Activated CD4-positive, alpha-beta T cell treated with anti-CD3 and anti-CD28 coated beads, Interleukin-2, amount 50 U/mL, for 24 hours (primary cell): Measurements from ENCODE around the gene ZNF576.
A peak's percentile ranks its signal among the peaks of the same experiment; 100 is the strongest.
"Not testable (repeated sequence)": the region's sequence is repeated elsewhere in the genome, so short reads cannot be mapped to it uniquely, and the experiment has no call there.

Experiments
- DNase-seq, 2 donors: peaks; one replicate each; pipeline ENCODE4 v3.0.0-alpha.2; 2020; ENCODE audit warnings: low read depth in 1 of 2, low spot score in 1 of 2

Gene ZNF576

DNA sequence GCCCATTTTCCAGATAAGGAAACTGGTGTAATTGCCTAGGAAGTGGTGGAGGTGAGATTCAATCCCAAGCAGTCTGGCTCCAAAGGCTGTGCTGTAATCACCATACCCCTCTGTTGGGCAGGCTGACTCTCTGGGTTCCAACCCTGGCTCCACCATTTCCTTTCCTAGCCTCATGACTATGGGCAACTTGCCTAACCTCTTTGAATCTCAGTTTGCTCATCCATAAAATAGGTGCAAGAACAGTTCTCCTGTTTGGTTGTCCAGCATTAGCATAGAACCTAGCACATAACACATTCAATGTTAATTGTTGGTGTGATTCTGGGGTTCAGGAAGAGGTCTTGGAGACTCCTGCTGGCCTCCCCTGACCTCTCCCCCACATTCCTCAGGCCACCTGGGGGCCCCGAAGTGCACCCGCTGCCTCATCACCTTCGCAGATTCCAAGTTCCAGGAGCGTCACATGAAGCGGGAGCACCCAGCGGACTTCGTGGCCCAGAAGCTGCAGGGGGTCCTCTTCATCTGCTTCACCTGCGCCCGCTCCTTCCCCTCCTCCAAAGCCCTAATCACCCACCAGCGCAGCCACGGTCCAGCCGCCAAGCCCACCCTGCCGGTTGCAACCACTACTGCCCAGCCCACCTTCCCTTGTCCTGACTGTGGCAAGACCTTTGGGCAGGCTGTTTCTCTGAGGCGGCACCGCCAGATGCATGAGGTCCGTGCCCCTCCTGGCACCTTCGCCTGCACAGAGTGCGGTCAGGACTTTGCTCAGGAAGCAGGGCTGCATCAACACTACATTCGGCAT, 2.2 kb downstream of the ZNF576 start:
- no peak for DNase-seq

DNA sequence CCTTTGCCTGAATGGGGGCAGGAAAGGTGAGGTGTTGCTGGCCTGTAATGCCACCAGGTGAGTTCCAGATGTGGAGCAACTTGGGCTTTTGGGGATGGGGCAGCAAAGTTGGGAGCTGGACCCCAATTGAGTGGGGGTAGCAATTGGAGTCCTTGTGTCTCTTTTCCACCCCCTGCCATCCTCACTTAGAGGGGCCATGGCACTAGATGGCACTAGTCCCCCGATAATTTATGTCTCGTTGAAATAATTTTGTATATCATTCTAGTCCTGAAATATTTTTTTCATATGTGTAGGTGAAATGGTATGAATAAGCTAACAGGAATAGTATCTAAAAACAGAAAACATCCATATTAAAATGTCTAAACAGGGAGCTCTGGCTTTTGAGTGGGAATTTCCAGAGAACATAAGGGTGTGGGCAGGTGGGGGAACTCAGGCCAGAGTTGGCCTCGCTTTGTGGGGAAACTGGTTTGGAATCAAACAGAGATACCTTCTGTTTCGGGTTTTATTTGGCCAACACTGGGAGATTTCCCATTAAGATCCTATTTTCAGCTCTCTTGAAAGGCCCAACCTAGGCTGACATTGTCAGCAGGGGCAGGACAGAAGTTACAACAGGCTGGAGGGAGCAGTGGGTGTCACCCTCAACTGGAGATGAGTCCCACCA, 3.4 kb downstream of the ZNF576 start:
- no peak for DNase-seq

DNA sequence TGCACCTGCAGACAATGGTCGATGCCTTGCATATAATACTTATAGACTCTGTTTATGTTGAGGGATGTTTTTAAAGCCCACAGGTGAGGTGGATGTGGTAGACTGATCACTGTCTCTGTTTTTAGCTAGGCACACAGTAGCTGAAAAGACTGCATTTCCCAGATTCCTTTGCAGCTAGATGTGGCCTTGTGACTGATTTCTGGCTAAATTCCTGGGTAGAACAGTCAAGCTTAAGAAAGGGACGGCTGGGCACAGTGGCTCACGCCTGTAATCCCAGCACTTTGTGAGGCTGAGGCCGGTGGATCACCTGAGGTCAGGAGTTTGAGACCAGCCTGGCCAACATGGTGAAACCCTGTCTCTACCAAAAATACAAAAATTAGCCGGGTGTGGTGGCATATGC, 3.9 kb downstream of the ZNF576 start:
- not testable (repeated sequence) for DNase-seq

GRCh38 chr19:43605875-43606568, 9.6 kb downstream of the ZNF576 start:
- DNase-seq, result no peak

DNA sequence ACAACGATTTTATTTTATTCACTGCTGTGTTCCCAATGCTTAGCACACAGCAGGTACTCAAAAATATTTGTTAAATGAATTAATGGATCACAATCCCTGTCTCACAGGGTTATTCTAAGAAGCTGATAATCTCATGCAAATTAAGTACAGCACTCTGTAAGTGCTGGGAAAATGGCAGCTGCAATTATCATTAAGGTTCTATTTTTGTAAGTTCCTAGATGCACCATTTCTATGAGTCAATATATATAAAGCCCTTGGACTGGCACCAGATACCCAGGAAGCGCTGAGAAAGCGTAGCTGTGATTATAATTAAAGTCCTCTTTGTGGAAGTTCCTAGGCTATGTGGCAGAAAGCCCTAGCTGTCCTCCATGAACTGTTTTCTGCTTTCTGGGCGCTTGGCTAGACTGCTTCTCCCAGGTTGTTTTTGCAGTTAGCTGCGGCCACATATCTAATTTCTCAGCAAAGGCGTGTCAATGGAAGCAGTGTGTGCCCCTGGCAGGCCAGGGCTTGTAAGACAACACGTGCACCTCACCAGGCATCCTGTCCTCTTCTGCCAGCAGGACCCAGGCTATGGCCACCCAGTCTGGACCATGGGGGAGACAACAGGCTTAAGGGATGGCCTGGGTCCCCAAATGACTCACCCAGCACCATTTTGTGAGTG, 10.3 kb downstream of the ZNF576 start:
- DNase-seq, result no peak

DNA sequence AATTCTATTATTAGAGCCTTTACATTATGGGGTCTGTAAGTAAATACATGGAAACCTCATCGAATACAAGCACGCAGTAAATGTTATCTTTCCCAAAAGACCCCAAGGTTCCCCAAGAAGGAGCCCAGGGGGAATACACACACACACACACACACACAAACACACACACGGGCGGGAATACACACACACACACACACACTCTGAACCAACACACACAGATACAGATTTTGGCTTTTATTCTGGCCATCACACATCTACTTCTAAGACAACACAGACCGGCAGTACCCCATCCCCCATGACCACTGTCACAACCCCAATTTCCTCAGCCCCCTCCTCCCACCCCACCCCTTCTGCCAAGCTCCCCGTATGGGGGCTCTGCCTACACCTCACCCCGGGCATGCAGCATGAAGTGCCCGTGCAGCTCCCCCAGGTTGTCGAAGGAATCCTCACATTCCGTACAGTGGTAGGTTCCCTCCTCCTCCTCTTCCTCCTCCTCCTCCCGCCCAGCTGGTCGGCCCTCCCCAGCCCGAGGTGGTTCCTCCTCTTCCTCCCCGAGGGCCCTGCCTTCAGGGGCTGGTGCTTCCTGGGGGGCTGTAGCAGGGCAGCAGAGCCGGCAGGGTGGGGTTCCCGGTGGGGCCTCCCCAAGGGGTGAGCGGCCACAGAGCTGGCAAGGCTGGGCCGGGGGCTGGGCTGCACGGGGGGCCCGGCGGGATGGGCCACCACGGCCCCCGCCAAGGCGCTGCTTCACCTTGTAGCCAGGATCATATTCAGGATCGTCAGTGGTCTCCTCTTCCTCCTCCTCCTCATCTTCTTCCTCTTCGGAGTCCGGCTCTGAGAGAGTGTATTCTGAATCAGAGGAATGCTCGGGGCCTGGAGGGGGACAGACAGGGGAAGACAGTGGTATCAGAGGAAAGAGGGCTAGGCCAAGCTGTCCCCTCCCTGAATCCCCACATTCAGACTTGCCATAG, 11.1 kb downstream of the ZNF576 start:
- no peak for DNase-seq

DNA sequence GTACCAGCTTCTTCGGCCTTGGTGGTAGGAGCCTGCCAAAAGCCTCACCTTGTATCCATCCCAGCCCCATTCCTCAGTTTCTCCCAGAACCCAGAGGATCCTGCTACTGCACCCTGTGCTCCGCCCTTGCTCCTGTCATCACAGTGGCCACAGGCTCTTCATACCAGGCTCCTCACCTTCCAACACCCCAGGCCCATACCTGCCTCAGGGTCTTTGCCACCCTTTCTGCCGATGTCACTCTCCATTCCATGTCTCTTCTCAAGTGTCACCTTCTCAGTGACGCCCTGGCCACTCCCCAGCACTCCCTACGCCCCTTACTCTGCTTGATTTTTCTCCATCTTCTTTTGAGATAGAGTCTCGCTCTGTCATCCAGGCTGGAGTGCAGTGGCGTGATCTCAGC, 13.5 kb downstream of the ZNF576 start:
- no peak for DNase-seq

GRCh38 chr19:43610493-43610892, 14.1 kb downstream of the ZNF576 start:
- no peak for DNase-seq

DNA sequence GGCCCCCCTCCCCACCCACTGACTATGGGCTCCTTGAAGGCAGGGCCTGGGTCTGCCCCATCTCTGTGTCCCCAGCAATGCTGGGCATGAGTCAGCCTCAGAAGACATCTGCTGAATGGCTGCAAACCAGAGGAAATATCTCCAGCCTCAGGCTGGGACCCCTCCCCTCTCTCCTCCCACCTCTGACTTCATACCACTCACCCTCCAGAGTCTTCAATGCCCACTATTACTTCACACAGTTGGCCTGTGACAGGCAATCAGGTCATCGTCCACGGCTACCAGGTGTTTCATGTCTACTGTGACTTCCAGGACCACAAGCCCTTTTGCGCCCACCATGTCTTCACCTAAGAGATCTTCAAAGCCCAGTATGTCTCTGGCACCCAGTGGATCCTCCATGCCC, 15.4 kb downstream of the ZNF576 start, which contains the start of gene SRRM5:
Gene SRRM5 (plus strand): TSS at position 301 of the 400 bp plus-strand sequence. CDS start 34 bp downstream, at position 335.
- DNase-seq, result no peak

DNA sequence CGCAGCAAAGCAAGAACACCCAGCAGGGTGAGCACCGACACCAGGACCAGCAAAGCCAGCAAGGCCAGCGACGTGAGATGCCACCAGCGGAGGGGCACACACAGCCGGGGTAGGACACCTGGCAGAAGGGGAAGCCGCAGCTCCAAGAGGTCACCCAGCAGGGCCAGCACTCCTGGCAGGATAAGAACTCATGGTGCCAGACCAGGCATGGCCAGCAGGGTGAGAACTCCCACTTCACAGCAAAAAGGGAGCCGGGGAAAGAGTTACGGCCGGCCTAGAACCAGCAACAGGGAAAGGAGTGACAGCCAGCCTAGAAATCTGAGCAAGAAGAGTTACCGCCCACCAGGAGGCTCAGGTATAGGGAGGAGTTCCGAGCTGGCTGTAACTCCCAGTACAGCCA, 16.0 kb downstream of the ZNF576 start:
- DNase-seq, result no peak

DNA sequence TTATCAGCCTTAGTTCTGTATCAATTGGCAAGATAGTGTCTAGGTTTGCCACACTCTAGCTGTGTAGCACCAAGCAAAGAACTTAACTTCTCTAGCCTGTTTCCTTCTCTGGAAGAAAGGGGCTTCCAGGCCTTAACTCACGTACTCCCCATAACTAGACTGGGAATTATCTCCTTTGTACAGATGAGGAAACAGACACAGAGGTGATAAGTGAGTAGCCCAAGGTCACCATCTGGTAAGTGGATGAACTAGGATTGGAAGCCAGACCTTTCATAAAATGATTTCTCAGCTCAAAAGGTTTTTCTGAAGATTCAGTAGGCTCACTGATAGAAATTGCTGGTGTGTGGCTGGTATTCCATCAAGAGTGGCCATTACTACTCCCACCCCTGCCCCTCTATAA, 19.9 kb downstream of the ZNF576 start:
- no peak for DNase-seq

DNA sequence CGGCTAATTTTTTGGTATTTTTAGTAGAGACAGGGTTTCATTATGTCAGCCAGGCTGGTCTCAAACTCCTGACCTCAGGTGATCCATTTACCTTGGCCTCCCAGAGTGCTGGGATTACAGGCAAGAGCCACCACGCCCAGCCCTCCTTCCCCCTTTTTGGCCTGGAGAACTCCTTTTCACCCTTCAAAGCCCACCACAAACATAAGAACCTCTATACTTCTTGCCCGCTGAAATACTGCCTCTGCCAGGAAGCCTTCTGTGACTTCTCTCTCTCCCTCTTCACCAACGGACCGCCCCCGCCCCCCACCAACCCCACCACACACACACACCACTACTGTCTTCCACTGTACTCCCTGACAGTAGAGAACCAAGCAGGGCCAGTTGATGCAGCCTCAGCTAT, 20.6 kb downstream of the ZNF576 start:
- no peak for DNase-seq

DNA sequence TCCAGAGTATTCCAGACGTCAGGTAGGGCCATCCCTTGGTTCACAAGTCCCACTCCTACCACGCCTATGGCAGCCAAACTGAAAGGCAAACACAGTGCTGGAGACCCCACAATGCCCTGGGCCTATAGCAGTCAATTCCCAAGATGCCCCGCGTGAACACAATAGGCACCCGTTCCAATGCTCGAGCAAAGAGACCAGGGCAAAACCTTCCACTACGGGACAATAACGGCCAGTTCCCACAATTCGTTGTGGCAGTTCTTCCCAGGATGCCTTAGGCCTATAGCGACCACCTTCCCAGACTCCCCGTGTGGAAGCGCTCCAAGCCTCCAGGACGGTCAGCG, 22.5 kb downstream of the ZNF576 start:
- peak in 1 of 2 donors; percentile 54 for DNase-seq

DNA sequence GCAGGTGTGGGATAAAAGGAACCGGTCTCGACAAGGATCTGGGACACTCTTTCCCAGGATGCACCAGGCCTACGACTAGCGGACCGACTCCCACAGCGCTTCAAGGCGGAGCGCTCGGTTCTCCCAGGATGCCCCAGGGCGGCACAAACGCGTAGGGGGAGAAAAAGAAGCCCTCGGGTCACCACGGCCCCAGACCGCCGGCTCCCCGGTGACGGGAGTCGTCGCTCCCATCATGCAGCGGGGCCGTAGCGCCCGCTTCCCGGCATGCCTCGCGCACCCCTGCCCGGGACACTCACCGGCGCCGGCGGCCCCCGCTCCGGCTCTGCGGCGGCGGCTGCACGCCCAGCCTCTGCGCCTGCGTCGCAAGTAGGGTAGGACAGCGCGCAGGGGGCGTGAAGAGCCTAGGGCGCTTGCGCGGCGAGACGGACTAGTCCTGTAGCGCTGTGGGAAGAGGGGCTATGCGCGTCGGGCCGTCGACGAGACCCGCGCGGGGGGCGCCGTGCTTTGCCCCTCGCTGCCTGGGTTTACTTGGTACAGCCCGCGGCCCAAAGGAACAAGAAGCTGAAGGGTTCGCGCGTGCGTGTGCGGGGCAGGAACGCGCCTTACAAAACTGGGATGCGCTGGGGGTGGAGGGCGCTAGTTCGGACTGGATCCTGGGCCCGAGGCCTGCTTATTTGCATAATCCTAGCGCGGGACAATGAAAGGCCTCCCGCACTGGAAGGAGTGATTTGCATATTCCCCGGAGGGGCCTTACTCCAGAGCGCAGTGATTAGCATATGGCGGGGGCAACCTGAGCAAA, 23.1 kb downstream of the ZNF576 start, which contains the start of gene ZNF428:
Gene ZNF428 (minus strand): TSS at position 368 of the 799 bp plus-strand sequence. CDS start 5,325 bp downstream, outside the sequence.
- peak; percentile 73 to 75 for DNase-seq

- DNase-seq, result peak in 1 of 2 donors; percentile 84
Measured at GRCh38 chr19:43620061-43621001, 23.9 kb downstream of the ZNF576 start.

DNA sequence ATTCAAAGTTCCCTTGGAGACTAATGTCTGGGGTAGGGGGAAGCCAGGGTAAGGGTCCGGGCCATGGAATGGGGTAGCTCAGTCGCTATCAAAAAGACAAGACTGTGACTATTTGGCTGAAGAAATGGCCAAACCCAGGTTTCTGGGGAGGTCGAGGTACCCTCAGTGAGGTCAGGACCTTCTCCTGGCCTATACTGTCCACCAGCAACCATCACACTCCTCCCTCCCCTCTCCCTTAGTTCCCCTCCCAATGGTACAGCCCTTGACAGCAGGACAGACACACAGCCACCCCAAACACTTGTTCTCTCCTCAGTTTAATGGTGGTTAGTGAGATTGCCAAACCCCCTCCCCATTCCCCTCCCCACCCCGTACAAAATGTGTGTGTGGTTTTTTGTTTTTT, 25.7 kb downstream of the ZNF576 start:
- DNase-seq, result no peak

DNA sequence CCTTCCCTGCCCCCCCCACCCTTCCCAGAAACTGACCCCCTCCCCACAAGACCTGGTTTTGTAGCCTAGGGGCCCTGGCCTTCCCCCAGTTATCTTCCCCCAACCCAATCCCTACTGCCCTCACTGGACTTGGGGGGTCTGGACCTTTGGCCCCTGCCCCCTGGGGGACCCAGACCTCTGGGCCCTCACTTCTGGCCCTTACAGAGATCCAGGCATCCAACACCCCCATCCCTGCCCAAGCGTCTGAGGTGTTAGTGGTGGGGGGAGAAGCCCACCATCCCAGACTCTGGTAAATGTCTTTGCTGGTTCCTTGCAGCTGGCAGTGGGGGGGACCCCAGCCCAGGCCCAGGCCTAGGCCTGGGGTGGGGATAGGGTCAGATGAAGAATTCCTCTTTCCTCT, 26.6 kb downstream of the ZNF576 start:
- DNase-seq, result no peak

DNA sequence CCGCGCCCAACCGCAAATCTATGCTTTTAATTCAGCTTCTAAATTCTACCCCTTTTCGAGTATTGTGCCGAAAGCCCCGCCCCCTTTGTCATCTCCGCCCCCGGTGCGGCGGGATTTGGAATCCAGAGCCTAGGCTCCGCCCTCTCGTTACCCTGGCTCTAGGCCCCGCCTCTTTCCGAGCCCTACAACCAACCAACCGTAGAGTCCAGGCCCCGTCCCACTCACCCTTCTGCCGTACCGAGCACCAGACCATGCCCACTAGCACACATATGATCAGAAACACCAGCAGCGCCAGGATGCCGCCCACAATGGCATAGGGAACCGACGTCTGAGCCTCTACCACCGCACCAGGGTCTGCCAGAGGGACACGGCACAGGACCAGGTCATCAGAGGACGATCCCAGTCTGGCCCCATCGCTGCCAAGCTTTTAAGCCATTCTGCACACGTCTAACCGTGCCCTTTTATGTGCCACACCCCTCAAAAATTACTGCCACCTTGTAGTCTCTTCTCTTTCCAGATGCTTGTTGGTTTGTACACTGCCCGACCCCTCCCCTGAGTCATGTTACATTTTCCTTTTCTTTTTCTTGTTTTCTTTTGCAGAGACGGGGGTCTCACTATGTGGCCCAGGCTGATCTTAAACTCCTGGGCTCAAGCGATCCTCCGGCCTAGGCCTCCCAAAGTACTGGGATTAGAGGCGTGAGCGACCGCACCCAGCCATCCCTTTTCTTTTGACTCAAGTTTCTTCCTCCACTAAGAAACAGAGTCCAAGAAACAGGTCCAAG, 27.7 kb downstream of the ZNF576 start:
- DNase-seq, result no peak
